HepG2 (cell line): ENCODE measurements around the gene TJP2.

Source experiments
- CREB1 ChIP-seq, 2 experiments: fragments of 450-650 bp in 1 of 2; IDR thresholded peaks; 2 replicates each; pipeline ENCODE4 v1.6.1; 2016 to 2017; ENCODE audit warnings: control low read depth in 1 of 2, mild to moderate bottlenecking in 1 of 2, missing compliant biosample characterization in 1 of 2, missing genetic modification characterization in 1 of 2
- CTCF ChIP-seq: sonication (generic); formaldehyde crosslinking; IDR thresholded peaks from 2 replicates; pipeline ENCODE4 v1.5.0; 2020; ENCODE audit warnings: mild to moderate bottlenecking, missing genetic modification reagents, moderate library complexity
- PREB ChIP-seq: sonication (generic); formaldehyde crosslinking; IDR thresholded peaks from 2 replicates; pipeline ENCODE4 v1.4.0; 2020; ENCODE audit warnings: missing genetic modification reagents
- REST ChIP-seq, 2 experiments: IDR thresholded peaks; 2 replicates each; pipeline ENCODE4 v1.6.1; 2011 to 2012; ENCODE audit warnings: low read length in 2 of 2, borderline replicate concordance in 1 of 2, low read depth in 1 of 2, mild to moderate bottlenecking in 1 of 2, moderate library complexity in 1 of 2
- YEATS2 ChIP-seq: sonication (generic); formaldehyde crosslinking; IDR thresholded peaks from 2 replicates; pipeline ENCODE4 v1.4.0; 2020; ENCODE audit warnings: missing genetic modification reagents, borderline replicate concordance
- ZHX1 ChIP-seq: sonication (generic); formaldehyde crosslinking; IDR thresholded peaks from 2 replicates; pipeline ENCODE4 v1.8.1; 2022; ENCODE audit warnings: low read depth, mild to moderate bottlenecking, missing genetic modification reagents

GRCh38 chr9:69211424-69212036, 37.5 kb downstream of the TJP2 start:
- TF ChIP-seq CTCF (no peak), YEATS2 (CRISPR knock-in tag) (no peak), ZHX1 (no peak), PREB (CRISPR knock-in tag) (no peak), CREB1 (IDR thresholded peaks at IDR 0.05) (no peak), CREB1 (CRISPR knock-in tag; IDR thresholded peaks at IDR 0.05) (no peak), REST (IDR thresholded peaks at IDR 0.05; ENCODE audit: borderline replicate concordance in 1 of 2, low read depth in 1 of 2, low read length in 2 of 2) (no peak)
